HepG2 (cell line): ENCODE data around the gene HIGD1C.

Source experiments
- CTCF ChIP-seq: sonication (generic); formaldehyde crosslinking; IDR thresholded peaks from 2 replicates; pipeline ENCODE4 v1.5.0; 2020; ENCODE audit warnings: mild to moderate bottlenecking, missing genetic modification reagents, moderate library complexity
- DNMT1 ChIP-seq: sonication (generic); formaldehyde crosslinking; IDR thresholded peaks from 2 replicates; pipeline ENCODE4 v1.5.1; 2020; ENCODE audit warnings: mild to moderate bottlenecking, missing genetic modification reagents
- ELF1 ChIP-seq: sonication (generic); formaldehyde crosslinking; IDR thresholded peaks from 2 replicates; pipeline ENCODE4 v1.4.0; 2020; ENCODE audit warnings: missing genetic modification reagents
- FOSL1 ChIP-seq: sonication (generic); formaldehyde crosslinking; IDR thresholded peaks from 2 replicates; pipeline ENCODE4 v1.9.0; 2021; ENCODE audit warnings: missing genetic modification reagents, borderline replicate concordance
- HMG20A ChIP-seq: IDR thresholded peaks from 2 replicates; pipeline ENCODE4 v1.6.1; 2016; ENCODE audit warnings: borderline replicate concordance
- KIAA2018 ChIP-seq: sonication (generic); formaldehyde crosslinking; IDR thresholded peaks from 2 replicates; pipeline ENCODE4 v1.5.0; 2020; ENCODE audit warnings: mild to moderate bottlenecking, missing genetic modification reagents, borderline replicate concordance
- PHF8 ChIP-seq: sonication (generic); formaldehyde crosslinking; IDR thresholded peaks from 2 replicates; pipeline ENCODE4 v1.5.0; 2020; ENCODE audit warnings: missing genetic modification reagents
- RAD21 ChIP-seq: fragments of 450-650 bp; formaldehyde crosslinking; IDR thresholded peaks from 2 replicates; pipeline ENCODE4 v1.5.0; 2020; ENCODE audit warnings: mild to moderate bottlenecking
- REST ChIP-seq, 2 experiments: IDR thresholded peaks; 2 replicates each; pipeline ENCODE4 v1.6.1; 2011 to 2012; ENCODE audit warnings: low read length in 2 of 2, borderline replicate concordance in 1 of 2, low read depth in 1 of 2, mild to moderate bottlenecking in 1 of 2, moderate library complexity in 1 of 2
- TCF12 ChIP-seq, 2 experiments: fragments of 450-650 bp in 1 of 2; sonication (generic) in 1 of 2; formaldehyde crosslinking in 1 of 2; IDR thresholded peaks; 2 replicates each; pipeline versions ENCODE4 v1.6.1 to v1.8.0; 2017 to 2022; ENCODE audit warnings: antibody characterized with exemption in 1 of 2, mild to moderate bottlenecking in 1 of 2, missing genetic modification reagents in 1 of 2, moderate library complexity in 1 of 2
- ZFP37 ChIP-seq: sonication (generic); formaldehyde crosslinking; IDR thresholded peaks from 2 replicates; pipeline ENCODE4 v1.4.0; 2020; ENCODE audit warnings: missing genetic modification reagents, borderline replicate concordance
- ZNF670 ChIP-seq: sonication (generic); formaldehyde crosslinking; IDR thresholded peaks from 2 replicates; pipeline ENCODE4 v1.8.0; 2022; ENCODE audit warnings: mild to moderate bottlenecking, missing genetic modification reagents, borderline replicate concordance

GRCh38 chr12:50986966-50987737 is 34.8 kb downstream of the HIGD1C start:
- TF ChIP-seq CTCF (CRISPR knock-in tag) (peak; percentile 87), FOSL1 (CRISPR knock-in tag) (no peak), ELF1 (CRISPR knock-in tag) (no peak), DNMT1 (CRISPR knock-in tag) (no peak), ZFP37 (CRISPR knock-in tag) (no peak), HMG20A (CRISPR knock-in tag) (no peak), ZNF670 (CRISPR knock-in tag) (no peak), KIAA2018 (no peak), TCF12 (IDR thresholded peaks at IDR 0.05) (no peak), TCF12 (CRISPR knock-in tag; IDR thresholded peaks at IDR 0.05) (no peak), PHF8 (CRISPR knock-in tag) (no peak), REST (IDR thresholded peaks at IDR 0.05; ENCODE audit: borderline replicate concordance in 1 of 2, low read depth in 1 of 2, low read length in 2 of 2) (no peak), RAD21 (CRISPR knock-in tag) (peak; percentile 71)
